Measurements from ENCODE around the gene ZNF143.
A peak's percentile ranks its signal among the peaks of the same experiment; 100 is the strongest.
"Not testable (repeated sequence)": the region's sequence is repeated elsewhere in the genome, so short reads cannot be mapped to it uniquely, and the experiment has no call there.

Gene ZNF143

GRCh38 chr11:9549216-9549615 lies 88.4 kb downstream of the ZNF143 start:
- DNase-seq (ENCODE audit: low read depth in 2 of 2): not testable (repeated sequence)

- DNase-seq (ENCODE audit: low read depth in 2 of 2): no peak
Measured at GRCh38 chr11:9550191-9550628, 89.4 kb downstream of the ZNF143 start.

GRCh38 chr11:9561279-9561982 lies 100.6 kb downstream of the ZNF143 start:
- DNase-seq (ENCODE audit: low read depth in 2 of 2): no peak

- no peak for DNase-seq (ENCODE audit: low read depth in 2 of 2)
Measured at GRCh38 chr11:9562716-9563115, 101.9 kb downstream of the ZNF143 start.

- DNase-seq (ENCODE audit: low read depth in 2 of 2): no peak
Measured at GRCh38 chr11:9563196-9563730, 102.5 kb downstream of the ZNF143 start.

GRCh38 chr11:9565822-9566560 lies 105.2 kb downstream of the ZNF143 start:
- DNase-seq (ENCODE audit: low read depth in 2 of 2): peak; percentile 25 to 46

GRCh38 chr11:9566561-9567063 lies 105.8 kb downstream of the ZNF143 start:
- no peak for DNase-seq (ENCODE audit: low read depth in 2 of 2)

GRCh38 chr11:9567401-9567800 lies 106.6 kb downstream of the ZNF143 start:
- DNase-seq (ENCODE audit: low read depth in 2 of 2): no peak

GRCh38 chr11:9568161-9568853 lies 107.5 kb downstream of the ZNF143 start:
- DNase-seq (ENCODE audit: low read depth in 2 of 2): no peak

- no peak for DNase-seq (ENCODE audit: low read depth in 2 of 2)
Measured at GRCh38 chr11:9568854-9569587, 108.2 kb downstream of the ZNF143 start.

GRCh38 chr11:9569588-9570164 lies 108.9 kb downstream of the ZNF143 start:
- no peak for DNase-seq (ENCODE audit: low read depth in 2 of 2)

- DNase-seq (ENCODE audit: low read depth in 2 of 2): no peak
Measured at GRCh38 chr11:9570313-9571025, 109.7 kb downstream of the ZNF143 start.

GRCh38 chr11:9571071-9571762 lies 110.4 kb downstream of the ZNF143 start:
- no peak for DNase-seq (ENCODE audit: low read depth in 2 of 2)

- no peak for DNase-seq (ENCODE audit: low read depth in 2 of 2)
Measured at GRCh38 chr11:9571763-9572115, 110.9 kb downstream of the ZNF143 start.

- peak; percentile 94 to 97 for DNase-seq (ENCODE audit: low read depth in 2 of 2)
Measured at GRCh38 chr11:9573052-9573774, 112.4 kb downstream of the ZNF143 start, which contains the start of gene WEE1. WEE1 (plus strand) TSS chr11:9573670; CDS start chr11:9573934, 264 bp downstream.

- DNase-seq (ENCODE audit: low read depth in 2 of 2): peak in 1 of 2 experiments; percentile 16
Measured at GRCh38 chr11:9573775-9574621, 113.2 kb downstream of the ZNF143 start.

- DNase-seq (ENCODE audit: low read depth in 2 of 2): peak in 1 of 2 experiments; percentile 6
Measured at GRCh38 chr11:9574622-9575259, 113.9 kb downstream of the ZNF143 start.
